ENCODE data around the gene GSTM5.
"Not testable (repeated sequence)": the region's sequence is repeated elsewhere in the genome, so short reads cannot be mapped to it uniquely, and the experiment has no call there.

The GSTM5 gene

GRCh38 chr1:109760581-109761226 is 48.7 kb downstream of the GSTM5 start:
- H3K4me3 ChIP-seq (ENCODE audit: low read depth, low read length) = no peak overlapping the region

DNA sequence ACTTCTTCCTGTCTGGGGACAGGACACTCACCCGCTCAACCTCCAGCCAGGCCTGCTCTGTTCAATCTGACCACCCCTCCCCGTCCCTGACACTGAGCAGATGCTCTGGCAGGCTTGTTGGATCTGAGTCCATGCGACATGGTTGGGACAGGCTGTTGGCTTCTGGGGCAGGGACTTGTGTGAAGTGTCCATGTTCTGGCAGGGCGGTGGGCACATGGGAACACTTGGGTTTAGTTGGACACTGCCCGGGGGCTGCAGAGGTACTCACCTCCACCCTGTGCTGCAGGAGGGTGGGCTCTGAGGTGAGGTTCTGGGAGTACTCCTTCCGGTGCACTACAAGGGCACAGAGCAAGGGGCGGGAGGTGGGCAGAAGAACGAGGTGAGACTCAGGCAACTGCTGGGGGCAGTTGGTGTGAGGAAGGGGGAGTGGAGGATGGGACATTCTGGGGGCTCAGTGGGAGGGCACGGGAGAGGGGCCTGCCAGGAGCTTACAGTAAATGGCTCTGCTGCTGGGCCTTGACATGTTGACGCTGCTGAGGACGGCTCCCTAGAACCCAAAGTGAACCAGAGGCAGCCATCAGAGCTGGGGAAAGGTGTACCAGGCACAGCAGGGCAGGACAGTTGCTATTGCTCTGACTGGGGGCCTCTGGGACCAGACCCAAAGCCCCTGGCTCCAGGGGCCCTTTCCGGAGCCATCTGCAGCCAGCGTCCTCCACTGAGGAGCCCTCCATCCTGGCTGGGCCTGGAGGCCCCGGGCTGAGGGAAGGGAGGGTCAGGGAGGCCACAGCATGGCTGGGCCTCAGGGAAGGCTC is 49.4 kb downstream of the GSTM5 start:
- no peak overlapping the region for H3K4me3 ChIP-seq (ENCODE audit: low read depth, low read length)

DNA sequence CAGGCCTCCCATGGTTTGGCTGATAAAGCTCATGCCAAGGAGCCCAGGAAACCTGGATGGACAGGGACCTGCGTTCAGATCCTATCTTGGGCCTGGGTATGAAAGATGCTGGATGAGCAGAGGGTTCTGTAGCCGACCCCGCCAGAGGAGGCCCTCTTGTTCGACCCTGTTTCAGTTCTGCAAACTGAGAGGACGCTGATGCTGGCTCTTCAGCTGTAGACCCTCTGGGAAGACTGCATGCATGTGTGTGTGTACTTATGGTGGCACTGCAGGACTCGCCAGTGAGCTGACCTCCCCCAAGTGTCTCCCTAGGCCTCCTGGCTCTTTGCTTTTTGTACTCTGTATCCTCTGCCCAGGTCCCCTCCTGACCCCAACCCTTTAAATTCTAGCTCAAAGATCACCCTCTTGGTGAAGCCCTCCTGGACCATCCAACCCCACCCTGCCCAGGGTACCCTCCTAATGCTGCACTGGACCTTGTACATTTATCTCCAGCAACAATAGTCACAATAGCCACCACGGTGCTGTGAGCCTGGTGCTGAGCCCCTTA is 50.1 kb downstream of the GSTM5 start:
- H3K4me3 ChIP-seq (ENCODE audit: low read depth, low read length) = no peak overlapping the region

- no peak overlapping the region for H3K4me3 ChIP-seq (ENCODE audit: low read depth, low read length)
These were observed 51.0 kb downstream of the GSTM5 start for GRCh38 chr1:109762821-109763645.

DNA sequence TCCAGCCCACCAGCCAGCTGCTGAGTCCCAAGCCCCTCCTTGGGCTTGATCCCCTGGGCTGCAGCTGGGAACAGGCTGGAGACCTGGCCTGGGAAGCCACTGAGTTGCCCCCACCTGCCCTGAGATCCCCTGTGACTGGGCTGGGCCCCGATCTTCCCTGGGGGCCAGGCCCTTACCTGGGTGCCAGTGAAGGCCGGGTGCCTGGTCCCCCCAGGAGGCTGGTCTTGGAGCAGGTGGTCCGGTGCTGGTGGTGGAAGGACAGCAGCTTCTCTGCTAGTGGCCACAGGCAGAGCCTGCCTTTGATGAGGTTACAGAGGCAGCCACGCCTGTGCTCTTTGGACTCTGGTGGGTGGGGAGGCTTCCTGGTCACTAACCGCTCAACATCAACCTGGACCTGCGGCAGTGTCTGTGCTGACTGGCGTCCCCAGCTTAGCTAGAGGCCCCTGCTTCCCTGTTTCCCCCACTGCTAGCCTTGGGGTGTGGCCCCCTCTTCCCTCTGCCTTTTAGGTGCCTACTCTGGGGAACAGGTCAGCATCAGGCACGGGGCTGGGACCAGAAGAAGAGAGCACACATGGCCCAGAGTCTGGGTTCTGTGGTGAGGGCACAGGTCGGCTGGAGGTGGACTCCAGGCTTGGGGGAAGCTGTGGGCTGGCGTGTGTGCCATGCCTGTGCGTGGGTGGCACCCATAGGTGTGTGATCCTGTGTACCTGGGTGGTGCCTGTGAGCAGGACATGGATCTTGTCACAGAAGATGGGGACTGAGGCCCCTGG is 51.8 kb downstream of the GSTM5 start, which contains the start of gene EPS8L3:
EPS8L3 (minus strand) TSS at position 278 of the 770 bp plus-strand sequence. CDS start 2,174 bp downstream, outside the sequence.
- H3K4me3 ChIP-seq (ENCODE audit: low read depth, low read length) = no peak within 1 kb of the TSS

DNA sequence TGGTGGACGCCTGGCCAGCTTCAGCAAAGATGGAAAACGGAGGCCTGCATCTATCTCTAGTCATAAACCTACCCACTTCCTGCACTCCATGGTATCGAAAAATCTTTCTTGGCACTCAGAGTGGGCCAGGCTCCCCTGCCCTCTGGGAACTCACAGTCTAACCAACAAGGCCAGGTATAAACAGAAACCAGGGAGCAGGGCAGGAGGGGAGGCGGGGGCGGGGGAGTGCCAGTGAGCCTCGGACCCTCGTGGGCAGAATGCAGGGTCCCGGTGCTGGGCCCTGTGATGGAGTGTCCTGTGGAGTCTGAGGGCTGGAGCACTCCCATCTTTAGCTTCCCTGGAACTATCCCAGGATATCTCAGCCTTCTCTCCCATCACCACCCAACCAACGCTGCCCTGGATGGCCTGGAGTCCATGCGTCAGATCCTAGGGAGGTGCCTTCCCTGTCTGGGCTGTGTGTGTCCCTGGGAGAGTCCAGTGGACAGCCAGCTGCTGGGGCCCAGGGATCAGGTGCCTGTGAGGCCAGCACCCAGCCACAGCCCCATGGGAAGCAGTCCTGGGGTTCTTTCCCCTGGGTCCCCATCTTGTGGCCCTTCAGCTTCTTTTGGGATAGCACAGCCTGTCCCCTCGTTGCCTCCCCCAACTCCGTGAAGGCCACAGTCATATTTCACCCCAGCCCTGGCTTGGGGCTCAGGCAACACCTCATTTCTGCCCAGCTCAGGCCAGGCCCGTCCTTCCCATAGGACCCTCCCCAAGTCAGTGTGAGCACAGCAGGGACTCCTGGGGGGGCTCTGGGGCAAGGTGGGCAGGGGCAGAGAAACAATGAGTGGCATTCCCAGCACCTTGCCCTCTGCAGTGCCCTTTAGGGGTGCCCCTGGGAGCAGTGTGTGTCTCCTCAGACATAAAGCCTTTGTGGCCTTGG is 52.8 kb downstream of the GSTM5 start:
- no peak overlapping the region for H3K4me3 ChIP-seq (ENCODE audit: low read depth, low read length)

DNA sequence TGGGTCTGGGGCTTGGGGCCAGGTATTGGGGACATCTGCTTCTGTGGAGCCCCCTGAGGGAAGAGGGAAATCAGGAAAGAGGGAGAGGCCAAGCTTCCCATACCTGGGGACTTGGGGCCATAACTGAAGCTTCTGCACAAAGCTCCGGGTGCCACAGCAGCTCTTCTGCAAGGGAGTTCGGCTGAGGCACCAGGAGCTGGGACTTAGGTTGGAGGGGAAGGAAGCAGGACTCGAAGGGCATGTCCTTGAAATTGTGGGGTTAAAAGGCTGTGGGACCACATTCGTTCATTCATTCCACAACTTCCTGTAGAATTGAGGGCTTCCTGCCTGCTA is 53.4 kb downstream of the GSTM5 start:
- no peak overlapping the region for H3K4me3 ChIP-seq (ENCODE audit: low read depth, low read length)

DNA sequence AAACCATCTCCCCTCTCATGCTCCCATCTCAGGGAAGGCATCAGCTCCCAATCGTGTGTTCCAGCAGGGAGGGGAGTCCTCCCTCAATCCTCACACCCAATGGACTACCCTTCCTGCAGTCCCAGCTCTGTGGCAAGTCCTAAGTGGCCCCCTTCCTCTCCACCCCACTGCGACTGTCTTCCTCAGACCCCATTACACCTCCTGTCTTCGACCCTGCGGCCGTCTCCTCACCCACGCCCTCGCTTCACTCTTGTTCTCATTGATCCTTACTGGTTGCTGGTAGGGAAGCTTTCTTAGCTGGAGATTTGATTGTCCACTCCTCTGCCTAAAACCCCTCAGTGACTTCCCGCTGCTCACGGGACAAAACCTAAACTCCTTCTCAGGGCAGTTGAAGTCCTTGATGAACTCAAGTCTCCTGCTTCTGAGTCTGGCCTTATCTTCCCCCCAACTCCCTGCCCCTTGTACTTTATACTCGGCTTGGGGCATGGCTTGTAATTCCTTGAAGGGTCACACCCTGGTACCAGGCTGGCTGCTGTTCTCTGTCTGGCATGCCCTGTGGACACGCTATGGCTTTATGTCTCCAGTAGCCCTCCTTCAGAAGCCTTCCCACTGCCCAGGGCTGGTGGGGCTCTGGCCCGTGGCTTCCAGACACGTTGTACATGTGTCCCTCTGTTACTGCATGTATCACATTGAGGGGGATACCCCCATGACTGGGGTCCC is 54.0 kb downstream of the GSTM5 start:
- H3K4me3 ChIP-seq (ENCODE audit: low read depth, low read length) = no peak overlapping the region

DNA sequence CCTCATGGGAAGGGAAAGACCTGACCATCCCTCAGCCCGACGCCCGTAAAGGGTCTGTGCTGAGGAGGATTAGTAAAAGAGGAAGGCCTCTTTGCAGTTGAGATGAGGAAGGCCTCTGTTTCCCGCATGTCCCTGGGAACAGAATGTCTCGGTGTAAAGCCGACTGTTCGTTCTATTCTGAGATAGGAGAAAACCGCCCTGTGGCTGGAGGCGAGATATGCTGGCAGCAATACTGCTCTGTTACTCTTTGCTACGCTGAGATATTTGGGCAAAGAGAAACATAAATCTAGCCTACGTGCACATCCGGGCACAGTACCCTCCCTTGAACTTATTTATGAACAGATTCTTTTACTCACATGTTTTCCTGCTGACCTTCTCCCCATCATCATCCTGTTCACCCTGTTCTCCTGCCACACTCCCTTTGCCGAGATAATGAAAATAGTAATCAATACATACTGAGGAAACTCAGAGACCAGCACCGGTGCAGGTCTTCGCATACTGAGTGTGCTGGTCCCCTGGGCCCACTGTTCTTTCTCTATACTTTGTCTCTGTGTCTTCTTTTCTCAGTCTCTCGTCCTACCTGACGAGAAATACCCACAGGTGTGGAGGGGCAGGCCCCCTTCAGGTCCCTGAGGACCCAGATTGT is 55.1 kb downstream of the GSTM5 start:
- not testable (repeated sequence) for H3K4me3 ChIP-seq (ENCODE audit: low read depth, low read length)
